GM23338 (cell line): ENCODE measurements around the gene KEAP1. TPM values are rescaled to one million over a fixed set of nuclear protein-coding genes. Genes with fewer than 3 reads are reported as not detected.

Experiments used
- ATAC-seq: fragments of 200-7000 bp; cut with Tn5 transposase; 3 replicates; pipeline ENCODE4 v1.9.1; 2020
- DNase-seq: peaks from one replicate; pipeline ENCODE4 v3.0.0-alpha.2; 2015; ENCODE audit warnings: low spot score
- H2AFZ ChIP-seq: fragments of 200-600 bp; sonication (generic); 2 replicates; pipeline ENCODE4 v1.8.0; 2016; ENCODE audit warnings: antibody characterized with exemption, mild to moderate bottlenecking, moderate library complexity
- H3F3A ChIP-seq: fragments of 200-600 bp; sonication (generic); replicated peaks from 2 replicates; pipeline ENCODE4 v1.8.0; 2017; ENCODE audit warnings: antibody characterized with exemption, mixed run types, low read depth
- H3K27ac ChIP-seq: fragments of 200-600 bp; sonication (generic); 2 replicates; pipeline ENCODE4 v1.6.1; 2016; ENCODE audit warnings: low read depth
- H3K27me3 ChIP-seq: fragments of 200-600 bp; sonication (generic); 2 replicates; pipeline ENCODE4 v1.8.0; 2016; ENCODE audit warnings: mild to moderate bottlenecking, mixed run types, moderate library complexity; ENCODE audit not compliant: insufficient read depth
- H3K36me3 ChIP-seq: fragments of 200-600 bp; sonication (generic); 2 replicates; pipeline ENCODE4 v1.8.0; 2016; ENCODE audit warnings: mild to moderate bottlenecking; ENCODE audit not compliant: insufficient read depth
- H3K4me1 ChIP-seq: fragments of 200-600 bp; sonication (generic); 2 replicates; pipeline ENCODE4 v1.8.0; 2016; ENCODE audit warnings: mild to moderate bottlenecking, moderate library complexity; ENCODE audit not compliant: insufficient read depth
- H3K4me2 ChIP-seq: fragments of 200-600 bp; sonication (generic); 2 replicates; pipeline ENCODE4 v1.7.1; 2017; ENCODE audit warnings: mixed run types
- H3K4me3 ChIP-seq: fragments of 200-600 bp; sonication (generic); 2 replicates; pipeline ENCODE4 v1.6.1; 2016; ENCODE audit warnings: mixed run types
- H3K79me2 ChIP-seq: fragments of 200-600 bp; sonication (generic); replicated peaks from 2 replicates; pipeline ENCODE4 v1.8.0; 2017; ENCODE audit warnings: mild to moderate bottlenecking; ENCODE audit not compliant: insufficient read depth
- H3K9me2 ChIP-seq: fragments of 200-600 bp; sonication (generic); 2 replicates; pipeline ENCODE4 v1.8.0; 2017; ENCODE audit not compliant: insufficient read depth
- H4K20me1 ChIP-seq: fragments of 200-600 bp; sonication (generic); replicated peaks from 2 replicates; pipeline ENCODE4 v1.8.0; 2017; ENCODE audit warnings: mild to moderate bottlenecking; ENCODE audit not compliant: insufficient read depth
- H3K27ac Mint-ChIP-seq: 2 replicates; pipeline ENCODE4 v1.8.0; 2020; ENCODE audit warnings: inconsistent platforms, mild to moderate bottlenecking, moderate library complexity, mixed read lengths
- H3K27me3 Mint-ChIP-seq: 3 replicates; pipeline ENCODE4 v1.8.0; 2022; ENCODE audit warnings: low read depth, mild to moderate bottlenecking, moderate library complexity, mixed read lengths, inconsistent platforms; ENCODE audit not compliant: insufficient read depth, poor library complexity
- H3K36me3 Mint-ChIP-seq: 3 replicates; pipeline ENCODE4 v1.8.0; 2021; ENCODE audit warnings: low read depth, mild to moderate bottlenecking, inconsistent platforms, moderate library complexity, mixed read lengths
- H3K4me1 Mint-ChIP-seq: 3 replicates; pipeline ENCODE4 v1.8.0; 2020; ENCODE audit warnings: mild to moderate bottlenecking, inconsistent platforms, mixed read lengths
- H3K4me3 Mint-ChIP-seq: 3 replicates; pipeline ENCODE4 v1.8.0; 2021; ENCODE audit warnings: moderate library complexity, mild to moderate bottlenecking, inconsistent platforms, mixed read lengths
- H3K9me3 Mint-ChIP-seq: 3 replicates; pipeline ENCODE4 v1.8.0; 2020; ENCODE audit warnings: moderate library complexity, mild to moderate bottlenecking, inconsistent platforms, mixed read lengths
- CREB1 ChIP-seq: fragments of 250-450 bp; sonication (Bioruptor Pico); IDR thresholded peaks from 2 replicates; pipeline ENCODE4 v1.5.0; 2020; ENCODE audit warnings: low read depth, mild to moderate bottlenecking, moderate library complexity
- EZH2 ChIP-seq: fragments of 200-600 bp; sonication (generic); IDR thresholded peaks from one replicate; pipeline ENCODE4 v1.8.0; 2017; ENCODE audit warnings: antibody characterized with exemption, mild to moderate bottlenecking, low read depth; ENCODE audit not compliant: unreplicated experiment
- JUNB ChIP-seq: IDR thresholded peaks from one replicate; pipeline ENCODE4 v1.6.1; 2016; ENCODE audit warnings: antibody characterized with exemption; ENCODE audit not compliant: unreplicated experiment
- NANOG ChIP-seq: IDR thresholded peaks from 2 replicates; pipeline ENCODE4 v1.6.1; 2016; ENCODE audit warnings: antibody characterized with exemption, borderline replicate concordance
- POLR2AphosphoS5 ChIP-seq: IDR thresholded peaks from 2 replicates; pipeline ENCODE4 v1.6.1; 2016; ENCODE audit warnings: antibody characterized with exemption, low read depth
- STAT1 ChIP-seq: IDR thresholded peaks from one replicate; pipeline ENCODE4 v1.6.1; 2016; ENCODE audit warnings: antibody characterized with exemption; ENCODE audit not compliant: unreplicated experiment
- polyA plus RNA-seq: library from polyadenylated mRNA; unstranded; fragments of >200 nt; fragmentation: Nextera tagmentation; extraction: Ambion mirVana; gene quantifications from 2 replicates; pipeline ENCODE4 v1.2.1, GENCODE V29; 2016
- total RNA-seq: library from RNA; depleted of rRNA; stranded (reverse); fragments of >200 nt; shearing (Covaris generic); gene quantifications from 2 replicates; pipeline ENCODE4 v1.2.3, GENCODE V29; 2014
- TF ChIP-seq, protein P1 (sequence below): IDR thresholded peaks from one replicate; pipeline ENCODE4 v1.6.1; 2018; ENCODE audit warnings: antibody characterized with exemption; ENCODE audit not compliant: unreplicated experiment
- TF ChIP-seq, protein P2 (sequence below), 2 experiments: fragments of 200-600 bp in 1 of 2; sonication (generic) in 1 of 2; conservative IDR thresholded peaks; 2 replicates each; pipeline versions ENCODE4 v1.5.1 to v1.6.1; 2016 to 2017; ENCODE audit warnings: antibody characterized with exemption in 2 of 2, low read depth in 2 of 2, mild to moderate bottlenecking in 2 of 2, moderate library complexity in 1 of 2
- TF ChIP-seq, protein P3 (sequence below): fragments of 250-450 bp; sonication (Bioruptor Pico); IDR thresholded peaks from 2 replicates; pipeline ENCODE4 v1.5.0; 2020; ENCODE audit warnings: mild to moderate bottlenecking, moderate library complexity

Gene KEAP1
- total and polyA plus RNA-seq, 2 experiments from 2014 or later = 57.8 to 77.5 TPM

DNA sequence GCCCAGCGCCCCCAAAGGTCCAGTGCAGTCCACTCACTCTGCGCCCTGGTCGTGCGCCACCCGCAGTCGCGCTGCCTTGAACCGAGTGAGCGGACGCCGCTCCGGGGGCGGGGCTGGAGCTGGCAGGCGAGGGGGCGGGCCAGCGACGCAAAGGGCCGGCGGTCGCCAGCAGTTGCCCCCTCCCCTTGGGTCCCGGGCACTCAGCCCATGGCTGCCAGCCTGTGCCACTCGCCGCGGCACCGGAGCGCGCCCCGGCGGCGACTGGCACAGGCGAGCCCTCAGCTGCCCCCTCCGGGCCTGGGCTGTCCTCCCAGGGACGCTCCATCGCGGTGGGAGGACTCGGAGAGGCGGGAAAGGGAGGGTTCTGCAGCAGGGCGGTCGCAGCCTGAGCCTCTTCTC, 14.2 kb upstream of the KEAP1 start, which contains the start of gene S1PR5:
S1PR5 (minus strand) TSS at position 87 of the 399 bp plus-strand sequence. CDS start 2,436 bp downstream, outside the sequence.
- Histone ChIP-seq H2AFZ (peak within 1 kb of the TSS; percentile 95), H3K4me3 (peak within 1 kb of the TSS; percentile 78), H3K9me2 (no peaks in the 10 kb centered on the region), H3K27ac (no peak within 1 kb of the TSS), H3K4me2 (peak within 1 kb of the TSS; percentile 95), H4K20me1 (0 out of 2 replicates have a peak, but pooled peaks cover 8% of the 10 kb centered on the region), H3K27me3 (peaks cover 80% of the 10 kb centered on the region), H3K36me3 (no peaks in the 10 kb centered on the region), H3K4me1 (peaks cover 16% of the 10 kb centered on the region), H3K79me2 (no peaks in the 10 kb centered on the region), H3F3A (peaks cover 21% of the 10 kb centered on the region; the same call in 1 of the 2 replicates)
- Mint-ChIP-seq H3K4me3 (peak within 1 kb of the TSS; percentile 68), H3K27ac (no peak within 1 kb of the TSS), H3K27me3 (peaks cover 65% of the 10 kb centered on the region), H3K36me3 (no peaks in the 10 kb centered on the region; the same call in 2 of the 3 replicates), H3K9me3 (no peaks in the 10 kb centered on the region; the same call in 2 of the 3 replicates), H3K4me1 (peaks cover 25% of the 10 kb centered on the region)
- DNase-seq (peak; percentile 68), ATAC-seq (peak; percentile 36)
- TF ChIP-seq POLR2AphosphoS5 (no peak), JUNB (no peak), EZH2 (no peak), STAT1 (no peak), NANOG (no peak), CREB1 (CRISPR knock-in tag) (no peak)
- TF ChIP-seq, protein P1, sequence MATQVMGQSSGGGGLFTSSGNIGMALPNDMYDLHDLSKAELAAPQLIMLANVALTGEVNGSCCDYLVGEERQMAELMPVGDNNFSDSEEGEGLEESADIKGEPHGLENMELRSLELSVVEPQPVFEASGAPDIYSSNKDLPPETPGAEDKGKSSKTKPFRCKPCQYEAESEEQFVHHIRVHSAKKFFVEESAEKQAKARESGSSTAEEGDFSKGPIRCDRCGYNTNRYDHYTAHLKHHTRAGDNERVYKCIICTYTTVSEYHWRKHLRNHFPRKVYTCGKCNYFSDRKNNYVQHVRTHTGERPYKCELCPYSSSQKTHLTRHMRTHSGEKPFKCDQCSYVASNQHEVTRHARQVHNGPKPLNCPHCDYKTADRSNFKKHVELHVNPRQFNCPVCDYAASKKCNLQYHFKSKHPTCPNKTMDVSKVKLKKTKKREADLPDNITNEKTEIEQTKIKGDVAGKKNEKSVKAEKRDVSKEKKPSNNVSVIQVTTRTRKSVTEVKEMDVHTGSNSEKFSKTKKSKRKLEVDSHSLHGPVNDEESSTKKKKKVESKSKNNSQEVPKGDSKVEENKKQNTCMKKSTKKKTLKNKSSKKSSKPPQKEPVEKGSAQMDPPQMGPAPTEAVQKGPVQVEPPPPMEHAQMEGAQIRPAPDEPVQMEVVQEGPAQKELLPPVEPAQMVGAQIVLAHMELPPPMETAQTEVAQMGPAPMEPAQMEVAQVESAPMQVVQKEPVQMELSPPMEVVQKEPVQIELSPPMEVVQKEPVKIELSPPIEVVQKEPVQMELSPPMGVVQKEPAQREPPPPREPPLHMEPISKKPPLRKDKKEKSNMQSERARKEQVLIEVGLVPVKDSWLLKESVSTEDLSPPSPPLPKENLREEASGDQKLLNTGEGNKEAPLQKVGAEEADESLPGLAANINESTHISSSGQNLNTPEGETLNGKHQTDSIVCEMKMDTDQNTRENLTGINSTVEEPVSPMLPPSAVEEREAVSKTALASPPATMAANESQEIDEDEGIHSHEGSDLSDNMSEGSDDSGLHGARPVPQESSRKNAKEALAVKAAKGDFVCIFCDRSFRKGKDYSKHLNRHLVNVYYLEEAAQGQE = no peak
- TF ChIP-seq, protein P2, sequence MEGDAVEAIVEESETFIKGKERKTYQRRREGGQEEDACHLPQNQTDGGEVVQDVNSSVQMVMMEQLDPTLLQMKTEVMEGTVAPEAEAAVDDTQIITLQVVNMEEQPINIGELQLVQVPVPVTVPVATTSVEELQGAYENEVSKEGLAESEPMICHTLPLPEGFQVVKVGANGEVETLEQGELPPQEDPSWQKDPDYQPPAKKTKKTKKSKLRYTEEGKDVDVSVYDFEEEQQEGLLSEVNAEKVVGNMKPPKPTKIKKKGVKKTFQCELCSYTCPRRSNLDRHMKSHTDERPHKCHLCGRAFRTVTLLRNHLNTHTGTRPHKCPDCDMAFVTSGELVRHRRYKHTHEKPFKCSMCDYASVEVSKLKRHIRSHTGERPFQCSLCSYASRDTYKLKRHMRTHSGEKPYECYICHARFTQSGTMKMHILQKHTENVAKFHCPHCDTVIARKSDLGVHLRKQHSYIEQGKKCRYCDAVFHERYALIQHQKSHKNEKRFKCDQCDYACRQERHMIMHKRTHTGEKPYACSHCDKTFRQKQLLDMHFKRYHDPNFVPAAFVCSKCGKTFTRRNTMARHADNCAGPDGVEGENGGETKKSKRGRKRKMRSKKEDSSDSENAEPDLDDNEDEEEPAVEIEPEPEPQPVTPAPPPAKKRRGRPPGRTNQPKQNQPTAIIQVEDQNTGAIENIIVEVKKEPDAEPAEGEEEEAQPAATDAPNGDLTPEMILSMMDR (conservative IDR thresholded peaks at IDR 0.05; ENCODE audit: low read depth in 2 of 2) = 0 out of 4 replicates have a peak, but pooled peaks of 1 of the 2 experiments have one; percentile 10

DNA sequence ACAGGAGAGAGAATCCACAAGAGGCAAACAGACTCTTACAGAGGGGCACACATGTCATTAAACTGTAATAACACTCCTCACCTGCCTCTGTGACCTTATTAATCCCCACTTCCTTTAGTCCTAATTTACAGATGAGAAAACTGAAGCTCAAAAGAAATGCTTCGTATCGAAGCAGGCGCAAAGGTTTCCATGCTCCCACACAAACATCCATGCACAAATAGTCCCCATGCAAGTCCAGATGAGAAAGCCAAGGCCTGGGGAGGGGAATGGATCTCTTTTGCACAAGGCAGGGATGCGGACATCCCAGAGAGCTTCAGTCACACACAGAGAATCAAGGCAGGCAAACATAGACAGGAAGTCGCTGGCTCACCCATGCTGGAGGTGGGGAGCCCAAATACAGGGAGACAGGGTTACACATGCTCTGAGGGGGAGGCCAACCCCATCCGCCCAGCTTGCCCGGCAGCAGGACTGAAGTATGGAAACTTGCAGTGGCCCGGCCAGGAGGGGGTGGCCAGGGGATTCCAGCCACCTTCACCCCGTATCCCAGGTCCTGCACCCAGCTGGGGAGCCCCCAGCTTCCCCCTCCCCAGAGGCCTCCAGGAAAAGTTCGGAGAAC, 13.6 kb upstream of the KEAP1 start:
- H3K4me3 Mint-ChIP-seq = peak overlapping the region; percentile 68
- peaks cover 65% of the 10 kb centered on the region for H3K27me3 Mint-ChIP-seq
- no peaks in the 10 kb centered on the region for H3K36me3 ChIP-seq
- no peaks in the 10 kb centered on the region for H3K79me2 ChIP-seq
- no peak overlapping the region for H3K27ac ChIP-seq
- peak overlapping the region; percentile 95 for H3K4me2 ChIP-seq
- H3K27me3 ChIP-seq = peaks cover 85% of the 10 kb centered on the region
- no peaks in the 10 kb centered on the region; the same call in 2 of the 3 replicates for H3K36me3 Mint-ChIP-seq
- peaks cover 16% of the 10 kb centered on the region for H3K4me1 ChIP-seq
- ATAC-seq (peak; percentile 1), DNase-seq (peak; percentile 44)
- H4K20me1 ChIP-seq = 0 out of 2 replicates have a peak, but pooled peaks cover 8% of the 10 kb centered on the region
- H3F3A ChIP-seq = peaks cover 21% of the 10 kb centered on the region; the same call in 1 of the 2 replicates
- no peaks in the 10 kb centered on the region; the same call in 2 of the 3 replicates for H3K9me3 Mint-ChIP-seq
- no peaks in the 10 kb centered on the region for H3K9me2 ChIP-seq
- peak overlapping the region; percentile 95 for H2AFZ ChIP-seq
- no peak overlapping the region for H3K27ac Mint-ChIP-seq
- H3K4me1 Mint-ChIP-seq = peaks cover 25% of the 10 kb centered on the region
- H3K4me3 ChIP-seq = peak overlapping the region; percentile 78
- TF ChIP-seq CREB1 (CRISPR knock-in tag) (no peak), STAT1 (no peak)
- TF ChIP-seq, protein P3, sequence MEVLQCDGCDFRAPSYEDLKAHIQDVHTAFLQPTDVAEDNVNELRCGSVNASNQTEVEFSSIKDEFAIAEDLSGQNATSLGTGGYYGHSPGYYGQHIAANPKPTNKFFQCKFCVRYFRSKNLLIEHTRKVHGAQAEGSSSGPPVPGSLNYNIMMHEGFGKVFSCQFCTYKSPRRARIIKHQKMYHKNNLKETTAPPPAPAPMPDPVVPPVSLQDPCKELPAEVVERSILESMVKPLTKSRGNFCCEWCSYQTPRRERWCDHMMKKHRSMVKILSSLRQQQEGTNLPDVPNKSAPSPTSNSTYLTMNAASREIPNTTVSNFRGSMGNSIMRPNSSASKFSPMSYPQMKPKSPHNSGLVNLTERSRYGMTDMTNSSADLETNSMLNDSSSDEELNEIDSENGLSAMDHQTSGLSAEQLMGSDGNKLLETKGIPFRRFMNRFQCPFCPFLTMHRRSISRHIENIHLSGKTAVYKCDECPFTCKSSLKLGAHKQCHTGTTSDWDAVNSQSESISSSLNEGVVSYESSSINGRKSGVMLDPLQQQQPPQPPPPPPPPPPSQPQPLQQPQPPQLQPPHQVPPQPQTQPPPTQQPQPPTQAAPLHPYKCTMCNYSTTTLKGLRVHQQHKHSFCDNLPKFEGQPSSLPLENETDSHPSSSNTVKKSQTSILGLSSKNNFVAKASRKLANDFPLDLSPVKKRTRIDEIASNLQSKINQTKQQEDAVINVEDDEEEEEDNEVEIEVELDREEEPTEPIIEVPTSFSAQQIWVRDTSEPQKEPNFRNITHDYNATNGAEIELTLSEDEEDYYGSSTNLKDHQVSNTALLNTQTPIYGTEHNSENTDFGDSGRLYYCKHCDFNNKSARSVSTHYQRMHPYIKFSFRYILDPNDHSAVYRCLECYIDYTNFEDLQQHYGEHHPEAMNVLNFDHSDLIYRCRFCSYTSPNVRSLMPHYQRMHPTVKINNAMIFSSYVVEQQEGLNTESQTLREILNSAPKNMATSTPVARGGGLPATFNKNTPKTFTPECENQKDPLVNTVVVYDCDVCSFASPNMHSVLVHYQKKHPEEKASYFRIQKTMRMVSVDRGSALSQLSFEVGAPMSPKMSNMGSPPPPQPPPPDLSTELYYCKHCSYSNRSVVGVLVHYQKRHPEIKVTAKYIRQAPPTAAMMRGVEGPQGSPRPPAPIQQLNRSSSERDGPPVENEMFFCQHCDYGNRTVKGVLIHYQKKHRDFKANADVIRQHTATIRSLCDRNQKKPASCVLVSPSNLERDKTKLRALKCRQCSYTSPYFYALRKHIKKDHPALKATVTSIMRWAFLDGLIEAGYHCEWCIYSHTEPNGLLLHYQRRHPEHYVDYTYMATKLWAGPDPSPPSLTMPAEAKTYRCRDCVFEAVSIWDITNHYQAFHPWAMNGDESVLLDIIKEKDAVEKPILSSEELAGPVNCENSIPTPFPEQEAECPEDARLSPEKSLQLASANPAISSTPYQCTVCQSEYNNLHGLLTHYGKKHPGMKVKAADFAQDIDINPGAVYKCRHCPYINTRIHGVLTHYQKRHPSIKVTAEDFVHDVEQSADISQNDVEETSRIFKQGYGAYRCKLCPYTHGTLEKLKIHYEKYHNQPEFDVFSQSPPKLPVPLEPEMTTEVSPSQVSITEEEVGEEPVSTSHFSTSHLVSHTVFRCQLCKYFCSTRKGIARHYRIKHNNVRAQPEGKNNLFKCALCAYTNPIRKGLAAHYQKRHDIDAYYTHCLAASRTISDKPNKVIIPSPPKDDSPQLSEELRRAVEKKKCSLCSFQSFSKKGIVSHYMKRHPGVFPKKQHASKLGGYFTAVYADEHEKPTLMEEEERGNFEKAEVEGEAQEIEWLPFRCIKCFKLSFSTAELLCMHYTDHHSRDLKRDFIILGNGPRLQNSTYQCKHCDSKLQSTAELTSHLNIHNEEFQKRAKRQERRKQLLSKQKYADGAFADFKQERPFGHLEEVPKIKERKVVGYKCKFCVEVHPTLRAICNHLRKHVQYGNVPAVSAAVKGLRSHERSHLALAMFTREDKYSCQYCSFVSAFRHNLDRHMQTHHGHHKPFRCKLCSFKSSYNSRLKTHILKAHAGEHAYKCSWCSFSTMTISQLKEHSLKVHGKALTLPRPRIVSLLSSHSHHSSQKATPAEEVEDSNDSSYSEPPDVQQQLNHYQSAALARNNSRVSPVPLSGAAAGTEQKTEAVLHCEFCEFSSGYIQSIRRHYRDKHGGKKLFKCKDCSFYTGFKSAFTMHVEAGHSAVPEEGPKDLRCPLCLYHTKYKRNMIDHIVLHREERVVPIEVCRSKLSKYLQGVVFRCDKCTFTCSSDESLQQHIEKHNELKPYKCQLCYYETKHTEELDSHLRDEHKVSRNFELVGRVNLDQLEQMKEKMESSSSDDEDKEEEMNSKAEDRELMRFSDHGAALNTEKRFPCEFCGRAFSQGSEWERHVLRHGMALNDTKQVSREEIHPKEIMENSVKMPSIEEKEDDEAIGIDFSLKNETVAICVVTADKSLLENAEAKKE = no peak
